ENCODE measurements around the gene DNAJC18.
"Not testable (repeated sequence)": the region's sequence is repeated elsewhere in the genome, so short reads cannot be mapped to it uniquely, and the experiment has no call there.

Gene DNAJC18

GRCh38 chr5:139425497-139425896, 13.8 kb downstream of the DNAJC18 start:
- DNase-seq, result no peak

- DNase-seq, result peak; percentile 43
These were observed 16.9 kb downstream of the DNAJC18 start for GRCh38 chr5:139422307-139422893.

GRCh38 chr5:139419226-139420192, 19.8 kb downstream of the DNAJC18 start:
- DNase-seq, result no peak

- DNase-seq, result no peak
These were observed 20.5 kb downstream of the DNAJC18 start for GRCh38 chr5:139418793-139419192.

GRCh38 chr5:139417214-139417613, 22.1 kb downstream of the DNAJC18 start:
- DNase-seq, result no peak

- no peak for DNase-seq
These were observed 22.7 kb downstream of the DNAJC18 start for GRCh38 chr5:139416651-139417050.

GRCh38 chr5:139415869-139416268, 23.5 kb downstream of the DNAJC18 start:
- no peak for DNase-seq

- DNase-seq, result no peak
These were observed 24.0 kb downstream of the DNAJC18 start for GRCh38 chr5:139415221-139415861.

- no peak for DNase-seq
These were observed 24.7 kb downstream of the DNAJC18 start for GRCh38 chr5:139414581-139415130.

- DNase-seq, result no peak
These were observed 25.4 kb downstream of the DNAJC18 start for GRCh38 chr5:139413963-139414362.

GRCh38 chr5:139413153-139413552, 26.2 kb downstream of the DNAJC18 start:
- no peak for DNase-seq

- DNase-seq, result no peak
These were observed 28.1 kb downstream of the DNAJC18 start for GRCh38 chr5:139410993-139411828.

GRCh38 chr5:139410121-139410992, 29.0 kb downstream of the DNAJC18 start:
- no peak for DNase-seq

GRCh38 chr5:139409116-139409515, 30.2 kb downstream of the DNAJC18 start:
- not testable (repeated sequence) for DNase-seq

GRCh38 chr5:139408191-139408590, 31.1 kb downstream of the DNAJC18 start:
- DNase-seq, result no peak

- DNase-seq, result no peak
These were observed 31.8 kb downstream of the DNAJC18 start for GRCh38 chr5:139407517-139407916.

- DNase-seq, result no peak
These were observed 32.4 kb downstream of the DNAJC18 start for GRCh38 chr5:139406963-139407362.

GRCh38 chr5:139404484-139404840, 34.9 kb downstream of the DNAJC18 start:
- no peak for DNase-seq

GRCh38 chr5:139403787-139404483, 35.4 kb downstream of the DNAJC18 start, which contains the start of gene SPATA24:
SPATA24 (minus strand) TSS chr5:139404089; CDS start chr5:139404060, 29 bp downstream.
- peak; percentile 95 for DNase-seq

GRCh38 chr5:139403418-139403786, 35.9 kb downstream of the DNAJC18 start:
- no peak for DNase-seq

Data from NCI-H774 (cell line).